NCI-H1436 (cell line): ENCODE results near the gene CNNM3.
"Not testable (repeated sequence)": the region's sequence is repeated elsewhere in the genome, so short reads cannot be mapped to it uniquely, and the experiment has no call there.

Experiments used
- DNase-seq: peaks from one replicate; lab custom pipeline; 2025; lab: John Stamatoyannopoulos, UW

The CNNM3 gene

DNA sequence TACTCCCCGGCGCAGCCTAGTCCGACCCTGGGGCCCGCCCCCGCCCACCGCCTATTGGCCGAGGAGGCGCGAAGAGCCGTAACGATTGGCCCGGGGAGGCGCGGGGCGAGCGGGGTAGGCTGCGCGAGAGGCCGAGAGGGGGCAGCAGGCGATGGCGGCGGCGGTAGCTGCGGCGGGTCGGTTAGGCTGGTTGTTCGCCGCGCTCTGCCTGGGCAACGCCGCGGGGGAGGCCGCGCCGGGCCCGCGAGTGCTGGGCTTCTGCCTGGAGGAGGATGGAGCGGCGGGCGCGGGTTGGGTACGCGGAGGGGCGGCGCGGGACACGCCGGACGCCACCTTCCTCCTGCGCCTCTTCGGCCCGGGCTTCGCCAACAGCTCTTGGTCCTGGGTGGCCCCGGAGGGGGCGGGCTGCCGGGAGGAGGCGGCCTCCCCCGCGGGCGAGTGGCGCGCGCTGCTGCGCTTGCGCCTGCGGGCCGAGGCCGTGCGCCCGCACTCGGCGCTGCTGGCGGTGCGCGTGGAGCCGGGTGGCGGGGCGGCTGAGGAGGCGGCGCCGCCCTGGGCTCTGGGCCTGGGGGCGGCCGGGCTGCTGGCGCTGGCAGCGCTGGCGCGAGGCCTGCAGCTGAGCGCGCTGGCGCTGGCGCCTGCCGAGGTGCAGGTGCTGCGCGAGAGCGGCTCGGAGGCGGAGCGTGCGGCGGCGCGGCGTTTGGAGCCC lies at the start of gene CNNM3:
TSS of gene CNNM3 (plus strand) at position 142 of the 709 bp plus-strand sequence. CDS start at position 152, 10 bp downstream.
- DNase-seq: peak; percentile 89

DNA sequence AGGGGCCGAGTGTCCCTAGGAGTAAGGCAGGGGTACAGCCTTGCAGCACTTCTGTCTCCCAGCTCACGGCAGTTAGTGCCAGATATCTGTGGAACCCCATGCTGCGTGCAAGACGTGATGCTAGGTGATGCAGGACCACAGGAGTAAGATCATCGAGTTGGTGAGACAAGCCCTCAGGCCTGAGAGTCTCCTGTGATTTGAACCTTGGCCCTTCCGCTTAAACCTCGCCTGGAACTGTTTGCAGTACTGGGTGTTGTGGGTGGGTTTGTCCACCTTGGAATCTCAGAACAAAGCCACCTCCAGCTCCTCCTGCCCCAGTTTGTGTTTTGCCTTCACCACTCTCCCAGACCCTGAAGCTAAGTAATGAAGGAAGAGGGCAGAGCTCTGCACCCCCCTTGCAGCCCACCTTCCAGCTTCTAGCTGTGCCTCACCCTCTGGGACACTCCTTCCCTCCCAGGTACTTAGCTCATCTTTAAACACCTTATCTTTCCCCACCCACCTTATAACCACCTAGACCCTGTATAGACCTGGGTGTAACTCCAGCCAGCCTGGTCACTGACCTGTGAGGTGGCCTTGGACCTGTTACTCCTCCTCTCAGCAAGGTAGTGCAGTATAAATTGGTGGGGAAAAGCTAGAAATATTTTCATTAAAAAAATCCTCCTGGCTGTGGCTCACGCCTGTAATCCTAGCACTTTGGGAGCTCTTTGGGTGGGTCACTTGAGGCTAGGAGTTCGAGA lies 48.8 kb upstream of the CNNM3 start:
- DNase-seq: no peak

DNA sequence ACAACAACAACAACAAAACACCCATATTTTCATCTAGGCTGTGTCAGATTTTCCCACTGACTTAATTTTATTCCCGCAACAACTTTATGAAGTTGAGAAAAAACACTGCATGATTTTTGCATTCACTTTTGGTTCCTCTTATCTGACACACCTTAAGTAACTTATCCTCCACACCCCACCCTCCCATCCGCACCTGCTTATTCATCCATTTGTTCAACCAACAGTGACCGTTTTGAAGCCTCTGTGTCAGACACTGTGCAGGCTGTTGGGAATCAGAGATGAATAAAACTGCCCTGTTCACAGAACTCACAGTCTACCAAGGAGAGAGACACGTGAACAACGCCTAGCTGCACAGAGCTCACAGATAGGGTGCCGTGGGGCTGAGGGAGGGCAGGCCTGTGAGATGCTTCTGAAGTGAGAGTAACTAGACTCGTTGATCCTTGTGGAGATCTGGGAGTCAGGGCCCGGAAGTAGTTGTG lies 47.9 kb upstream of the CNNM3 start:
- DNase-seq: no peak

DNA sequence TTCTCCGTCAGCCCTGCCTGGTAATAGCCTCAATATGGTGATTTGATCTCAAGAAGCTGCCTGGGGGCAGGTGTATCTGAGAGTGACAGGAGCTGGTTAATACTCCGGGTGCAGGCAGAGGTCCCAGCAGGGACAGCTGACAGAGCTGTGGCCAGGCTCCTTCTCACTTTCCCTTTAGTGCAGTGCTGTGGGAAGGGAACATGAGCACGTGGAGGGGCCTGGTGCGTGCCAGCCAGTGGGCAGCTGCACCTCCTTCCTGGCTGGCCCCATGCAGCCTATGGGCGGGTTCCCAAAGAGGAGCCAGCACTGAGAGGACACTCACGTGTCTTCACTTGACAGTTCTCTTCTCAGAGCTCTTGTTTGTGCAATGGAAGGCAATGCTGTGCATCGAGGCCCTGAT lies 46.3 kb upstream of the CNNM3 start:
- no peak for DNase-seq

DNA sequence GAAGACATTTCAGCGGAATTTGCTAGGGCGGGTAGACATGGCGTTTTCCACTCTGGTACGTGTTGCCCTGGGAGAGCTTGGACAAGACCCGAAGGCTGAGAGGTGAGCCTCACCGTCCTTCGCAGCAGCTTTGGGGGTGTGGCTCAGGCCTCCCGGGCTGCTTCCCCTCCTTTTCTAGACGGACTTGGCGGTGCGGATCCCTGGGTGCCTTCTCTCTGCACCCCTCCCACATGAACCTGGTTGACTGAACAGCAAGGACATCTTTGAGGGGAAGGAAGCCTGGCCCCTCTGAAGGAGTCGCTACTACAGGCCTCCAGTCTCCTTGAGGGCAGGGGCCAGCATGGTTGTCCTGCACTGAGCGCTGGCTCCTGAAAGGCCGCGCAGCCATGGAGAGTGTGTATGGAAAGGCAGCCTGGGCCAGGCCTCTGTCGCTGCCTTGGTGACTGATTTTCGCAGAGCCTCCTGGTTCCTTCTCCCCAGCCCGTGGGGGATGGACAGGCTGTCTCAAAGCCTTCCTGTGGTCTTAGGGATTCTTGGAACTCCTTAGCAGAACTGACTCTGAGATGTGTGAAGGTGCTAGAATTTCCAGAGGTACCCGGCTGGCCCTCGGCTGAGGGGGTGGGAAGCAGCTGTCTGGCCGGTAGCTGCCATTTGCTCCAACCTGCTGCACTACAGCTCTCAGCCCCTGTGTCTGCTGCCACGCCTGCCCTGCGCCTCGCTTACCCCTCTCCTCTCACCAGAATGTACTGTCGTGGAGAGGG lies 45.4 kb upstream of the CNNM3 start:
- no peak for DNase-seq

DNA sequence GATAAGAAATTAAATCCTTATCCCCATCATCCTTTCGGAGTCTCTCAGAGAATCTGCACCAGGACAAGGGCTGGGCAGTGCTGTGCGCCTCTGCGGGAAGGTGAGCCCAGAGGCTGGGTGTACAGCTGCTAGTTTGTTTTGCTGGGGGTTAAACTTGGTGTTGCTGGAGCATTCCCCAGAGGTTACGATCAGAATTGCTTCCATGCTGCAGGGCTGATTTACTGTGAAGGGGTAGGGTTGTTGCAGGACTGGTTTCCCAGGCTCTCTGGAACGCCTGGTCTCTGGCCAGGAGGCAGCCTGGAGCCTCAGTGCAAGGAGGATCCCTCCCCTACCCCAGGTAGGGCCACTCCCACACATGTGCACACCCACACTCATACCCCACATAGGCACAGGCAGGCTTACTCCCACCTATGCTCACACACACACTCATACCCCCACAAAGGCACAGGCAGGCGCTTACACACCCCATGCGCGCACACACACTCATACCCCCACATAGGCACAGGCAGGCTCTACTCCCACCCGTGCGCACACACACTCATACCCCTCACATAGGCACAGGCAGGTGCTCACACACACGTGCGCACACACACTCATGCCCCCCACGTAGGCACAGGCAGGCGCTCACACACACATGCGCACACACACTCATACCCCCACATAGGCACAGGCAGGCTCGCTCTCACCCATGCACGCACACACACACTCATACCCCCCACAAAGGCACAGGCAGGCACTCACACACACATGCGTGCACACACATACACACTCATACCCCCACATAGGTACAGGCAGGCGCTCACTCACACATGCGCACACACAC lies 44.1 kb upstream of the CNNM3 start:
- no peak for DNase-seq

DNA sequence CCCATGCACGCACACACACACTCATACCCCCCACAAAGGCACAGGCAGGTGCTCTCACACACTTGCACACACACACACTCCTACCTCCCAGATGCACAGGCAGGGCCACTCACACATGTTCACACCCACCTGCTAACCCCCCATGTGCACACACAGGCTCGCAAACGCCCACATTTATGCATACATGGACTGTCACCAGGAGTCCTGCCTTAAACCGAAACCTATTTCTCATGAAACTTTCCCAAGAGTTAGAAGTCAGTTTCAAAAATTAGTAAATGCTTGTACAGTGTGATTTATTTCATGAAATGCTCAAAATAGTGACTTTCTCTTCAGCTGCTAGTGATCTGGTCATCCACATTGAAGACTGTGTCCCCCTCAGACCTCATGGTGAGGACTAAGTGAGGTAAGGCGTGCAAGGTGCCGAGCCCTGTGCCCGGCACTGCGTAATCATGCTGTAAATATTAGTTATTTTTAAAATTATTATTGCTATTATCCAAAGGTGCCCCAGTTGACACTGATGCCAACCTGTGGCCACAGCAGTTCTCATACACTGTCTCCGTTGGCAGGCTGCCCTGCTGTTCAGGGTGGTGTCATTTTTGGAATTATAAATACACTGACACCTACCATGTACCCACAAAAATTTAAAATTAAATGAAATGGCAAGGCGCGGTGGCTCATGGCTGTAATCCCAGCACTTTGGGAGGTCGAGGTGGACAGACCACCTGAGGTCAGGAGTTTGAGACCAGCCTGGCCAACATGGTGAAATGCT lies 43.0 kb upstream of the CNNM3 start:
- DNase-seq: no peak

DNA sequence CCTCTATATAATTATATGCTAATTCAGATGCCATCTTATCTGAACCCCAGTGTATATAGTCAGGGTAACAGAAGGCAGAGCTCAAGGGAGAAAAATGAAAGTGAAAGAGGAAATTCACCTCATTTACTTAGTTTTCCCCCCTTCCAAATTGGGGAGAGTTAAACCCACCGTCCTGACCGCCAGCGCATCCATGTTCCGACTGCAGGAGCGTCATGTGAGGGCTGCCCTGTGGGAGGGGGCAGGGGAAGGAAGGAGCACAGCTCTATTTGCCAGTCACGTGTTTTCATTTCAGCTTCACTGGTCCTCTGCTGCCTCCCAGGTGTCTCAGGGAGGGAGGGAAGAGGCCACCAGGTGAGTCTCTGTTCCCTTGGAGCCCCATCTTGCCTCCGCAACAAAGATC lies 42.1 kb upstream of the CNNM3 start:
- DNase-seq: peak; percentile 47

DNA sequence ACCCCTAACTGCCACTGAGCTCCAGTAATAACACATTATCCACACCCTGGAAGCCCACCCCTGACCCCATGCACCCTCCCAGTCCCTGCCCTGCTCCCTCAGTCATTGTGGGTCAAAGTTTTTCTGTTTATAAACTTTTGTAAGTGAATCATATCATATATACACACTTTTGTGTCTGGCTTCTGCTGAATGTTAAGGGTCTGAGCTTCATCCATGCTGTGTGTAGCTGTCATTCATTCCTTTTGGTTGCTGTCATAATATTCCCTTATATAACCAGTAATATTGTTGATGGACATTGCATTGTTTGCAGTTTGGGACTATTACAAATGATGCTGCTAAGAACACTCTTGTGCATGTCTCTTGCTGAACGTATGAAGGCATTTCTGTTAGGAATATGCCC lies 40.9 kb upstream of the CNNM3 start:
- DNase-seq: no peak

DNA sequence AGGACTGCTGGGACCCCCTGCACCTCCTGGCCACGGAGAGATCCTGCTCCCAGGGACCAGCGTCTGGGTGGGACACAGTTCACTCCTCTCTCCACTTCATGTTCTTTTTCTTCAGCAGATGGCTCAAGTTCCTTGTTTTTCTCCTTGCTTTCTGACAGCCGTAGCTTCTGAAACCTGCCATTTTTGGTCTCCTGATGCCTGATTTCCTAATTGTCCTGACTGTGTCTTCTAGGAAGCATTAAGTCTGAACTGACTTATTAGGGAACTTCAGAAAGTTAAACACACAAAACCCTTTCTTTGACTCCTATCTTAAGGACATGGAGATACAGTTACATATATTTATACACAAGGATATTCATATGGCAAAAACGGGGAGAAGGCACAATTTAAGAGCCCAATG lies 32.7 kb upstream of the CNNM3 start:
- no peak for DNase-seq

DNA sequence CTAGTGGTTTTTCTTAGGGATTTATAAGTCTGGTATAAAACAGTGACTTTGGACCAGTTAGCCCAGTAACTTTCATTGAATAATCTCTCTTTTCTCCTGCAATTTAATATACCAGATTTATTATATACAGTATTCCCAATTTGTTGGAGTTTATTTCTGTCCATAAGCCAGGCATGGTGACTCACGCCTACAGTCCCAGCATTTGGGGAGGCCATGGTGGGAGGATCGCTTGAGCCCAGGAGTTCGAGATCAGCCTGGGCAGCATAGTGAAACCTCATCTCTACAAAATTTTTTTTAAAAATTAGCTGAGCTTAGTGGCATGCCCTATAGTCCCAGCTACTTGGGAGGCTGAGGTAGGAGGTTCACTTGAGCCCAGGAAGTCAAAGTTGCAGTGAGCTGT lies 28.7 kb upstream of the CNNM3 start:
- DNase-seq: no peak

DNA sequence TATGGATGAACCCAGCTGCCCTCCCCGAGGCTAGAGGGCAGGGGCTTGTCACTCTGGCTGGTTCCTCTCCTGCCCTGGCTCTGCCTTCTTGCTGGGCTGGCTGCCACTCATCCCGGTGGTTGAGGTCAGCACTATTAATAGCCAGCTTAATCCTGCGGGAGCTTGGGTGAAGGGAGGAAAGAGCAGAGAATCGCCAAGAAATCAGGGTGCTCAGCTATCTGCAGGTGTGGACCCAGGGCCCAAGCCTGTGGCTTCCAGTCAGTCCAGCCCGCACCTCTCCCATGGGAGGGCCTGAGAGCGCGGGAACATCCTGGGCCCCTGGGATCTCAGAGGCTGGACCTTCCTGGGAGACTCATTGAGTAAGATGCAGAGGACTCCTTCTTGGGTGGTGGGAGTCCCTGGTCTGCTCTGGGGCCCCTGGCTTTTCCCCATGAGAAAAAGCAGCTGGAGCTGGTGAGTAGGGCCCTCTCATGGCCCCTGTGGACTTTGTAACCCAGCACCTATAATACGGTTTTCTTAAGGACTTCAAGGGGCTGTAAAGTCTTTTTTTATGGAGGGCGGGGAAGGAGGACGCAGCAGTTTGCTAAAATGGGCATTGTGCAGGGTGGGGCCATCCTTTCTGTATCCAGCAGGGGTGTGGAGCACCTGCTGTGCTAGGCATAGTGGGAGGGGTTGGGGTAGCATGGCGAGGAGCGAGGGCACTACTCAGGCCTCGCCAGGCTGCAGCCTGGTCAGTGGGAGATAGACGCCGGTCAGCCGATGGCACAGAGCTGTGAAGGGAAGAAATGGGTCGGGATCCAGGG lies 27.4 kb upstream of the CNNM3 start:
- no peak for DNase-seq

DNA sequence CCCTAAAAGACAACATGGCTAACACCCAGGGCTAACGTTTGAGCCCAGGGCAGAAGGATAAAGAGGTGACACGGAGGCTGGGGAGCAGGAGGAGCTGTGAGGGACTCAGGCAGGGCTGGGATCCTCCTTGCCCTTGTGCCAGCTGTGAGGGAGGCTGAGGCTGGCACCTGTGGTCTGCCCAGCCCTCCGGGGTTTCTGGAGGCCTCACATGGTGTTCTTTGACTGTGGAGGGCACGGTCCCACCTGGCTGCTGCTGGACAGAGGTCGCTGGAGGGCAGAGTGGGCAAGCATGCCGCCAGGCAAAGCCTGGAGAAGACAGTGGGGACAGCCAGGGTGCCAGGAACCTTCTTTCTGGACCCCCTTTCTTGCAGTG lies 26.8 kb upstream of the CNNM3 start:
- DNase-seq: no peak

DNA sequence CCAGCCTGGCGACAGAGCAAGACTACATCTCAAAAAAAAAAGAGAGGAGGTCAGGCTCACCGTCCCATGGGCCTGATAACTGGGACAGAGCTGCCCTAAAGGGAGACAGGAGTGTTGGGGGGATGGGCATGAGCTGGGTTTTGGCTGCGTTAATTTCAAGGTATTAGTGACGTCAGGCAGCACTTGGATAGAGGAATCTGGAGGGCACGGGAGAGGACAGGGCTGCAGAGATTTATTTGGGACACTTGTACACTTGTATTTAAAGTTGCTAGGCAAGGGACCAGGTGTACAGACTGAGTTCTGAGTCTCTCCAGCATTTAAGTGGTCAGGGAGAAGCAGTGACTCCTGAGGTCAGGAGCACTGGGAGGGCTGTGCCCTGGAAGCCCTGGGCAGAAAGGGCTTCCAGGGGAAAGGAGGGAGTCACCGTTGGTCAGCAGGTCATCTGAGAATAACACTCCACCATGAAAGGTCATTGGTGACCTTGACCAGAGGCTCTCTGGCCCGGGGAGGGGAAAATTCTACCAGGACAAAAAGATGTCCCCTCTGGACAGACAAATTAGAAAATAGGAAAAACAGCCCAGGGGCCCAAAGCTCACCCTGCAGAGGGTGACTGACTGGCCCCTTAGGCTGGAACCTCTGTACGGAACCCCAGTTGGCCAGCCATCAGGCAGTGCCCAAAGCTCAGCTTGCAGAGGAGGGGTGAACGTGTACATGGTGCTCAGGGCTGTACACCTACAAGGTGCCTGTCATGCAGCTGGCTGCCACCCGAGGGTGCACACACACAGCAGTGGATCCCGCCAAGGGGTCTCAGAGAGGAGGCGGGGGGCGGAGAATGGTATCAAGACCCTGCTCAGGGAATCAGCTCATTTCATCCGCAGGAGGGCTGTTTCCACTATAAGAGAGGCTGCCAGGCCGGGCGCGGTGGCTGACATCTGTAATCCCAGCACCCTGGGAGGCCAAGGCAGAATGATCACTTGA lies 23.0 kb upstream of the CNNM3 start:
- no peak for DNase-seq

DNA sequence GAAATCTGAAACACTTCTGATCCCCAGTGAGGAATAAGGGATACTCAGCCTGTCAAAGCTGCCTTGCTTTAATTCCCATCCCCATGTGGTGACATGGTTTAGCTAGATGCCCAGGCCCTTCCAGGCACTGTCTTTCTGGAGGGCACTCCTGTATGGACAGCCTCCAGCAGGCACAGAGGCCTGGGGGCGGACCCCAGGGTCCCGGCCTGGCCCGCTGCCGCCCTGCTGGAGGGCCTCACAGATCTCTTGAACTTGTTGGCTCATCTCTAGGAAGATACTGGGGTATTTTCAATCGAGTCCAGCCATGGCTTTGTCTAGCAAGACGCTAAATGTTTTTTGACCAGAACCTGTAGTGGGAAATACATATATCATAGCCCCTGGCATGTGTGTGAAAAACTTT lies 21.0 kb upstream of the CNNM3 start:
- DNase-seq: no peak

DNA sequence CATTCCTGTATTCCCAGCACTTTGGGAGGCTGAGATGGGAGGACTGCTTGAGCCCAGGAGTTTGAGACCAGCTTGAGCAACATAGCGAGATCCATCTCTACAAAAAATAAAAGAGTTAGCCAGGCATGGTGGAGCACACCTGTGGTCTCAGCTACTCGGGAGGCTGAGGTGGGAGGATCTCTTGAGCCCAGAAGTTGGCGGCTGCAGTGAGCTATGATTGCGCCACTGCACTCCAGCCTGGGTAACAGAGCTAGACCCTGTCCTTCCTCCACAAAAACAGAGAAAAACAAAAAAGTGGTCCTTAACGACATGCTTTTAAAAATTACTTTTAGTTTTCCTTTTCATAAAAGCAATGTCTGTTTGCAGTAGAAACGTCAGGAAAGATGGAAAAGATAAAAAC lies 19.6 kb upstream of the CNNM3 start:
- not testable (repeated sequence) for DNase-seq

DNA sequence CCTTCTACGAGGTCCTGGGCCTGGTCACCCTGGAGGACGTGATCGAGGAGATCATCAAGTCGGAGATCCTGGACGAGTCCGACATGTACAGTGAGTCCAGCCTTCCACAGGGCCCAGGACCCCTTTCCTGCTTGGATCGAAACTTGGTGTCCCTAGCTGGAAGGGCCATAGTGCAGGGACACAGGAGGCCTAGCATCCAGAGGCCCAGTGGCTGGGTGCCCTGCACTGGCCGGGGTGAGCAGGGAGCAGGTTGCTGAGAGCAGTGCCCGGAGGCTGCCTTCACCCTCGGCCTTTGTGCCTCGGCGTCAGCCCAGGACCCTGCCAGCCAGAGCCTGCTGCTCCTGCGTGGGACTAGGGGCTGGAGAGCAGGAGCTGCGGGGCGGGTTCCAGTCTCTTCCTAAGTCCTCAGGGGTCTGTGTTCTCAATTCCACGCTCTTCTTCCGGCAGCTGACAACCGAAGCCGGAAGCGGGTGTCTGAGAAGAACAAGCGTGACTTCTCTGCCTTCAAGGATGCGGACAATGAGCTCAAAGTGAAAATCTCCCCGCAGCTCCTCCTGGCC lies 18.9 kb upstream of the CNNM3 start:
- no peak for DNase-seq

DNA sequence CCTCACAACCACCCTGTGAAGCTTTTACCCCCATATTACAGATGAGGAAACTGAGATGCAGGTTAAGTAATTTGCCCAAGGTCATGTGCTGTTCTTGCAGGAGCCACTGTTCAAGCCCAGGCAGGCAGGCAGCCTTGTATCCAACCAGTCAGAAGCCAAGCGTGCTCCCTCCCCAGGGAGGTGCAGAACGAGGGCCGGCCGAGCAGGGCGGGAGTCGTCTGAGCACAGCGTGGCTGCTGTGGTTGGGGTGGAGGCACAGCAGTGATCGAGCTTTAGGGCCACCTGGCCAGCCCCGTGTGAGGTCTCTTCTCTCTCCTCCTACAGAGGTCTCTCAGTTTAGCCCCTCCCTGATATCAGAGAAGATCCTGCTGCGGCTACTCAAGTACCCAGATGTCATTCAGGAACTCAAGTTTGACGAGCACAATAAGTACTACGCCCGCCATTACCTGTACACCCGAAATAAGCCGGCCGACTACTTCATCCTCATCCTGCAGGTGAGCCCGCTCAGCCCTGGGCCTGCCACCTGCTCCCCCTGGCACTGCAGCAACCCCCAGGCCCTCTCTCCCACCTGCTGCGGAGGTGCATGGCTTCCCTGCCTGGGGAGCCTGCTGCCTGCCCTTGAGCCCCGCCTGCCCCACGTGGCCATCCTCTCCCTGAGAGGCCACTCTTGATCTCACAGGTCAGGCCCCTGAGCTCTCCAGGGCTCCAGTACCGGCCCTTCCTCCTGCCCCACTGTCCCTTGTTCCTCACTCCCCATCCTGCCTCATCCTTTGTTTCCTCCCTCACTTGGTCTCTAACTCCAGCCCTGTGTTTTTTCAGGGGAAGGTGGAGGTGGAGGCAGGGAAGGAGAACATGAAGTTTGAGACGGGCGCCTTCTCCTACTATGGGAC lies 17.1 kb upstream of the CNNM3 start:
- no peak for DNase-seq
